HepG2 (cell line): Measurements from ENCODE around the gene ABCB8. TPM values are rescaled to one million over a fixed set of nuclear protein-coding genes. Genes with fewer than 3 reads are reported as not detected.

Experiments
- ATAC-seq: fragments of 200-7000 bp; cut with Tn5 transposase; 3 replicates; pipeline ENCODE4 v1.9.1; 2020; ENCODE audit warnings: mild to moderate bottlenecking, moderate library complexity
- BruUV-seq: library from RNA; stranded (reverse); fragments of 400-500 nt; replicated peaks from 2 replicates; lab custom pipeline; 2021; lab: Mats Ljungman, UMichigan
- CTCF ChIA-PET: fragments of 300-600 bp; formaldehyde crosslinking; extraction: SDS; loops from one replicate; lab custom pipeline; 2021; ENCODE audit warnings: low total read pairs, inconsistent platforms, low intra/inter-chr PET ratio; lab: Yijun Ruan, JAX
- POLR2A ChIA-PET: fragments of 350-600 bp; sonication (Branson Sonifier 250); formaldehyde crosslinking; loops from one replicate; lab custom pipeline; 2020; ENCODE audit warnings: antibody characterized with exemption, inconsistent platforms; lab: Yijun Ruan, JAX
- DNase-seq: peaks from one replicate; pipeline ENCODE4 v3.0.0-alpha.2; 2015; ENCODE audit warnings: low spot score
- FAIRE-seq: peaks from 3 replicates; lab custom pipeline; 2011; peaks lifted over from hg19 to GRCh38; lab: Jason Lieb, UNC
- H2AFZ ChIP-seq: one replicate; pipeline ENCODE4 v1.6.1; 2011; ENCODE audit warnings: low read length, inconsistent platforms
- H3K27ac ChIP-seq: fragments of 300-600 bp; 3 replicates; pipeline ENCODE4 v1.8.0; 2011; ENCODE audit warnings: mixed run types, mild to moderate bottlenecking, mixed read lengths, low read length, inconsistent platforms; ENCODE audit not compliant: insufficient read depth; ENCODE audit errors: extremely low read length
- H3K27me3 ChIP-seq, 2 experiments: fragments of 200-600 bp in 1 of 2; 2 replicates in 1 of 2; 3 replicates in 1 of 2; pipeline versions ENCODE4 v1.6.0 to v1.8.0; 2011; ENCODE audit warnings: low read length in 2 of 2, mild to moderate bottlenecking in 2 of 2, moderate library complexity in 2 of 2, inconsistent platforms in 1 of 2; ENCODE audit not compliant: insufficient read depth in 2 of 2, control insufficient read depth in 1 of 2
- H3K36me3 ChIP-seq, 2 experiments: fragments of 200-600 bp in 1 of 2; replicated peaks in 1 of 2; 2 replicates in 1 of 2; 3 replicates in 1 of 2; pipeline versions ENCODE4 v1.5.1 to v1.8.0; 2011; ENCODE audit warnings: low read length in 2 of 2, inconsistent platforms in 1 of 2; ENCODE audit not compliant: insufficient read depth in 2 of 2, control insufficient read depth in 1 of 2
- H3K4me1 ChIP-seq: 2 replicates; pipeline ENCODE4 v1.5.1; 2012; ENCODE audit warnings: low read length, inconsistent platforms; ENCODE audit not compliant: insufficient read depth
- H3K4me2 ChIP-seq: 2 replicates; pipeline ENCODE4 v1.6.0; 2011; ENCODE audit warnings: low read depth, low read length, inconsistent platforms
- H3K4me3 ChIP-seq, 3 experiments: fragments of 200-600 bp in 1 of 3; sonication (generic), shearing (Covaris generic) in 1 of 3; replicated peaks in 1 of 3; 2 replicates each; pipeline ENCODE4 v1.5.1; 2011 to 2016; ENCODE audit warnings: low read length in 3 of 3, inconsistent platforms in 2 of 3, low read depth in 2 of 3, mild to moderate bottlenecking in 2 of 3, control low read depth in 1 of 3, mixed read lengths in 1 of 3; ENCODE audit not compliant: insufficient read depth in 1 of 3
- H3K79me2 ChIP-seq: one replicate; pipeline ENCODE4 v1.6.1; 2011; ENCODE audit warnings: low read length, inconsistent platforms; ENCODE audit not compliant: insufficient read depth
- H3K9ac ChIP-seq: 2 replicates; pipeline ENCODE4 v1.6.0; 2011; ENCODE audit warnings: mild to moderate bottlenecking, low read depth, low read length, inconsistent platforms; ENCODE audit not compliant: insufficient read depth
- H3K9me3 ChIP-seq: 2 replicates; pipeline ENCODE4 v1.5.1; 2012; ENCODE audit warnings: mild to moderate bottlenecking, low read length
- H4K20me1 ChIP-seq: 2 replicates; pipeline ENCODE4 v1.6.0; 2011; ENCODE audit warnings: inconsistent platforms, mild to moderate bottlenecking, low read length, moderate library complexity; ENCODE audit not compliant: insufficient read depth
- AGO2 ChIP-seq: fragments of 200-400 bp; formaldehyde crosslinking; optimal IDR thresholded peaks from 2 replicates; pipeline ENCODE3; 2017; ENCODE audit warnings: mild to moderate bottlenecking, low read depth, low read length, moderate library complexity
- FOXC1 ChIP-seq: sonication (generic); formaldehyde crosslinking; IDR thresholded peaks from 2 replicates; pipeline ENCODE4 v1.8.0; 2022; ENCODE audit warnings: mild to moderate bottlenecking, missing genetic modification reagents, borderline replicate concordance
- HOXA7 ChIP-seq: sonication (generic); formaldehyde crosslinking; IDR thresholded peaks from 2 replicates; pipeline ENCODE4 v1.8.1; 2022; ENCODE audit warnings: mild to moderate bottlenecking, missing genetic modification reagents, moderate library complexity
- POLR2AphosphoS2 ChIP-seq: IDR thresholded peaks from 2 replicates; pipeline ENCODE4 v1.6.1; 2011; ENCODE audit warnings: low read depth, low read length, improper control_type of control experiment
- RBFOX2 ChIP-seq: fragments of 200-400 bp; formaldehyde crosslinking; IDR thresholded peaks from 2 replicates; pipeline ENCODE4 v1.6.1; 2017; ENCODE audit warnings: low read depth, mild to moderate bottlenecking, low read length
- RBM22 ChIP-seq: fragments of 200-400 bp; formaldehyde crosslinking; optimal IDR thresholded peaks from 2 replicates; pipeline ENCODE3; 2017; ENCODE audit warnings: mild to moderate bottlenecking, low read length, moderate library complexity
- THAP9 ChIP-seq: sonication (generic); formaldehyde crosslinking; IDR thresholded peaks from 2 replicates; pipeline ENCODE4; 2020; ENCODE audit warnings: missing genetic modification reagents, mild to moderate bottlenecking, borderline replicate concordance
- WGBS: methylation state at CpG from one replicate; pipeline ENCODE4 v1.1.6; 2017; ENCODE audit warnings: low lambda C conversion rate; 5-methylcytosine and 5-hydroxymethylcytosine counted together
- in situ Hi-C: cut with HindIII; loops from 2 replicates; pipeline ENCODE4 v1.10.0; 2017; ENCODE audit warnings: low pct_unique_long_range_greater_than_20kb; ENCODE audit not compliant: extremely low pct_ligation_motif_present
- intact Hi-C: fragments of 100-400 bp; cut with micrococcal nuclease; formaldehyde crosslinking; loops from one replicate; pipeline ENCODE4 v1.10.0; 2022; ENCODE audit not compliant: unreplicated experiment
- polyA plus RNA-seq, 8 experiments: library from polyadenylated mRNA; depleted of rRNA in 3 of 8; stranded (reverse) in 7 of 8; unstranded in 1 of 8; fragments of >200 nt; fragmentation: Illumina TruSeq in 4 of 8; extraction: Trizol in 4 of 8; gene quantifications; 2 replicates each; pipeline versions ENCODE4 v1.2.1 to v1.2.3, GENCODE V29; 2011 to 2016; ENCODE audit warnings: low read depth in 4 of 8, missing spikeins in 1 of 8, mixed read lengths in 1 of 8; ENCODE audit not compliant: insufficient read depth in 1 of 8
- total RNA-seq, 5 experiments: library from RNA; depleted of rRNA; stranded (reverse); fragments of >200 nt; fragmentation: Illumina TruSeq; extraction: Trizol; gene quantifications; 2 replicates each; pipeline ENCODE4 v1.2.3, GENCODE V29; 2016; ENCODE audit warnings: low read depth in 1 of 5

The ABCB8 gene
- total and polyA plus RNA-seq, 2 of the 13 experiments (the other 11 are each of a cell fraction or from before 2014, with no cell fraction given), result 6.6 to 16.7 TPM

- intact Hi-C loops, result no loop called here
- Histone ChIP-seq H3K79me2 (peaks cover 33% of the 10 kb centered on the region), H3K27ac (no peak overlapping the region), H4K20me1 (no peaks in the 10 kb centered on the region), H3K36me3 (peaks cover 10 to 28% of the 10 kb centered on the region in 2 experiments), H3K27me3 (no peaks in the 10 kb centered on the region; a peak in 1 of 5 replicates), H3K9ac (no peak overlapping the region), H3K9me3 (no peaks in the 10 kb centered on the region), H2AFZ (no peak overlapping the region), H3K4me2 (no peak overlapping the region), H3K4me3 (no peak overlapping the region), H3K4me1 (peaks cover 23% of the 10 kb centered on the region)
- no peak for DNase-seq
- TF ChIP-seq HOXA7 (no peak), AGO2 (peak; percentile 85), FOXC1 (CRISPR knock-in tag) (no peak), RBFOX2 (peak; percentile 53; the same call in 1 of the 2 replicates), RBM22 (peak; percentile 9), THAP9 (CRISPR knock-in tag) (no peak), POLR2AphosphoS2 (0 out of 2 replicates have a peak, but pooled peaks have one; percentile 34)
- no peak for FAIRE-seq
- POLR2A ChIA-PET, result interaction anchor here (1.0 to 5.4 kb wide), 3 partner anchors 9 to 50 kb away, joined by 4 to 60 read pairs (median 4); partner anchors contain the start of gene ABCB8
- BruUV-seq, result no TSS peak
- in situ Hi-C loops, result no loop called here
- 89% methylated on average over 18 of the region's 22 CpGs for WGBS
- ATAC-seq, result no peak
- CTCF ChIA-PET, result no interaction called here
Measured at GRCh38 chr7:151078233-151079040, 50.2 kb downstream of the ABCB8 start.
